ENCODE results near the gene UNC45B.
A peak's percentile ranks its signal among the peaks of the same experiment; 100 is the strongest.
"Not testable (repeated sequence)": the region's sequence is repeated elsewhere in the genome, so short reads cannot be mapped to it uniquely, and the experiment has no call there.

UNC45B gene, protein sequence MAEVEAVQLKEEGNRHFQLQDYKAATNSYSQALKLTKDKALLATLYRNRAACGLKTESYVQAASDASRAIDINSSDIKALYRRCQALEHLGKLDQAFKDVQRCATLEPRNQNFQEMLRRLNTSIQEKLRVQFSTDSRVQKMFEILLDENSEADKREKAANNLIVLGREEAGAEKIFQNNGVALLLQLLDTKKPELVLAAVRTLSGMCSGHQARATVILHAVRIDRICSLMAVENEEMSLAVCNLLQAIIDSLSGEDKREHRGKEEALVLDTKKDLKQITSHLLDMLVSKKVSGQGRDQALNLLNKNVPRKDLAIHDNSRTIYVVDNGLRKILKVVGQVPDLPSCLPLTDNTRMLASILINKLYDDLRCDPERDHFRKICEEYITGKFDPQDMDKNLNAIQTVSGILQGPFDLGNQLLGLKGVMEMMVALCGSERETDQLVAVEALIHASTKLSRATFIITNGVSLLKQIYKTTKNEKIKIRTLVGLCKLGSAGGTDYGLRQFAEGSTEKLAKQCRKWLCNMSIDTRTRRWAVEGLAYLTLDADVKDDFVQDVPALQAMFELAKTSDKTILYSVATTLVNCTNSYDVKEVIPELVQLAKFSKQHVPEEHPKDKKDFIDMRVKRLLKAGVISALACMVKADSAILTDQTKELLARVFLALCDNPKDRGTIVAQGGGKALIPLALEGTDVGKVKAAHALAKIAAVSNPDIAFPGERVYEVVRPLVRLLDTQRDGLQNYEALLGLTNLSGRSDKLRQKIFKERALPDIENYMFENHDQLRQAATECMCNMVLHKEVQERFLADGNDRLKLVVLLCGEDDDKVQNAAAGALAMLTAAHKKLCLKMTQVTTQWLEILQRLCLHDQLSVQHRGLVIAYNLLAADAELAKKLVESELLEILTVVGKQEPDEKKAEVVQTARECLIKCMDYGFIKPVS

DNA sequence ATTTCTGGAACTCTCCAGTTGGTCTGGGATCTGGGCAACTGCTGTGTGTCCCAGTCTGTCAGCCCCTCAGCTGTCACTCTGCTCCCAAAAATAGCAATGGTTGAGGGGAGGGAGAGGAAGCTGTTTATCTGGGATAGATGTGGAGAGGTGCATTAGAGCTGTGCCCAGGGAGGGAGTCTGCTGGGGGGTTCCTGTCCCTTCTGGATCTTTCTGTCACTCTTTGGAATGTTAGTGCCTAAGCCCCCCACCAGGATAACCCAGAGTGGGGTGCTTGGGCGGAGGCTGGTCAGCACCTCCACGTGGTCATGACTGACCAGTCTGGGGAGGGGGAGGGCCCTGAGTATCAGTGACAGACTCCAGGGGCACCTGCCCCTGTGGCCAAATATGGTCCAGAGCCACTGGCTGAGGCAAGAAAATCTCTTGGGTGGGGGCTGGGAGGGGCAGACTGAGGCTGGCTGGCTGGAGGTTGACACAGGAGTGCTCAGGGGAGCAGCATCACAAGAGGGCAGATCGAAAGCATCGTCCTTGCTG lies at the start of gene UNC45B:
Gene UNC45B (plus strand): TSS at position 443 of the 531 bp plus-strand sequence. CDS start 447 bp downstream, outside the sequence.
- no peak for DNase-seq

DNA sequence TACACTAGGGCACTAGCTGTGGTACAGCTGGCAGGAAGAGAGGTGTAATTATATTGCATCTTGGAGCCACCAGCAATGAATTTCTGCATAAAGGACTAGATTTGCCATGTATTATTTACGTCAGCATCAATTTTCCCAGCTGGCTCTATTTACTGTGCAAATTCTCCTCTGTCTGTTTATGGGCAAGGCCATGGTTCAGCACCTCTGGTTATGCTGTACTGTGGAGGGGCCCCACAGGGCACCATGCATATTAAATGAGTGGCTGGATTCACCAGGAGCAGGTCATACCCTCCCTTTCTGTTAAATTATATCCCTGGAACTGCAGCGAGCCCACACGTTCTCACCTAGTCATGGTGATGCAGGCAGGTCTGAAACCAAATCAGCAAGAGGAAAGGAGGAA lies 47.7 kb upstream of the UNC45B start:
- no peak for DNase-seq

DNA sequence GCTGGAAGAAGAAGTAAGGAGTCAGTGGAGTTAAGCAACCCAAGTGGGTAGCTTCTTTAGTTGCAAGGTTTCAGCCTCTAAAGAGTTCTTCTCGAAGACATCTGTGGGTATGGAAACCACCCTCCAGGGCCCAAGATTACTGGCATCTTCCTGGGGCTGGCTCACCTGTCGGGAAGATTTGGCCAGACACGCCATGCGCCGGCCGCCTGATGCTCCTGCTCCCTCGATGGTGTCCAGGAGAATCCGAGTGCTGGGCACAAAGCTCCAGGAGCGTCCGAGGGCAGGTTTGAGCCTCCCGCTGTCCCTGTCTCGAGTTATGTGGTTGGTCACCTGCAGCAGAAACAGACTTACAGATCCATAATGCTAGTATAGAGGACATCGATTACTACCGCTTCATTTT lies 46.6 kb upstream of the UNC45B start:
- DNase-seq: no peak

DNA sequence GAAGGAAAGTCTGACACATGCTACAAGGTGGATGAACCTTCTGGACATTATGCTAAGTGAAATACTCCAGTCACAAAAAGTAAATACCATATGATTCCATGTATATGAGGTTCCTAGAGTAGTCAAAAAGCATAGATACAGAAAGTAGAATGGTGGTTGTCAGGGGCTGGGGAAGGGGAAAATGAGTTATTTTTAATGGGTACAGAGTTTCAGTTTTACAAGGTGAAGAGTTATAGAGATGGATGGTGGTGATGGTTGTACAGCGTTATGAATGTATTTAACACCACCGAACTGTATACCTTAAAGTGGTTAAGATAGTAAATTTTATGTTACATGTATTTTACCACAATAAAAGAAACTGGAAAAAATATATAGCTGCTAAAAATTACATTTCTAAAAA lies 45.9 kb upstream of the UNC45B start:
- DNase-seq: no peak

DNA sequence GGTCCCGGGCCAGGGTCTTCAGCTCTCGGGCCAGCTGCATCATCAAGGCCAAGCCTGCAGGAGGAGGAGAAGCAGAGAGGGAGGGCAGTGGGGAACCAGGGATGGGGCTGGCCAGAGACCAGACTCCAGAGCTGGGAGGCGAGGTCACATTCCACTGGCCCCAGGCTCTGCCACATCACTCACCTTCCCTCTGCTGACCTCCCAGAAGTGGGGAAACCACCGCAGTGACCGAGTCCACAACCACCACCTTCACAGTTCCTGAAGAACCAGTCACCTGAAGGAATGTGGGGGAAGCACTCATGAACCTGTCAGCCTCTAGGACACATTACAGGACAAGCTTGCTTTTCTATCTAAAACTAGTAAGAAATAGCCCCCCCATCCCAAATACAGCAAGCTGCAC lies 44.3 kb upstream of the UNC45B start:
- no peak for DNase-seq

DNA sequence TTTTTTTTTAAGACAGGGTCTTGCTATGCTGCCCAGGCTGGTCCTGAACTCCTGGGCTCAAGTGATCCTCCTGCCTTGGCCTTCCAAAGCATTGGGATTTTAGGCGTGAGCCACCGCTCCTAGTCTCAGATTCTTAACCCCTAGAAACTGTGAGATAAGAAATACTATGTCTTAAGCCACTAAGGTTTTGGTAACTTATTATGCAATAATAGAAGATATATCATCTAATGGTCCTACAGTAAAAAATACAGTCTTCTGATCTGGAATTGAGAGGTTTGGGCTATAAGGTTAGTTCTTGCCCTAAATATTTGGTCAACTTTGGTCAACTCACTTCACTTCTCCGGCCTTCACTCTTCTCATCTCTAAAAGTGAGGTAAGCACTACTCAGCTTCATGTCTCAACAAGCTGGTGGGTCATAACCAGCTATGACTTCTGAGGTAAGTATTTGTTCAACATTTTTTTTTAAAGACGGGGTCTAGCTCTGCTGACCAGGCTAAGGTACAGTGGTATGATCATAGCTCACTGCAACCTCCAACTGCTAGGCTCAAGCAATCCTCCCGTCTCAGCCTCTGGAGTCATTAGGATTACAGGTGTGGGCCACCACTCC lies 42.7 kb upstream of the UNC45B start:
- DNase-seq: no peak

DNA sequence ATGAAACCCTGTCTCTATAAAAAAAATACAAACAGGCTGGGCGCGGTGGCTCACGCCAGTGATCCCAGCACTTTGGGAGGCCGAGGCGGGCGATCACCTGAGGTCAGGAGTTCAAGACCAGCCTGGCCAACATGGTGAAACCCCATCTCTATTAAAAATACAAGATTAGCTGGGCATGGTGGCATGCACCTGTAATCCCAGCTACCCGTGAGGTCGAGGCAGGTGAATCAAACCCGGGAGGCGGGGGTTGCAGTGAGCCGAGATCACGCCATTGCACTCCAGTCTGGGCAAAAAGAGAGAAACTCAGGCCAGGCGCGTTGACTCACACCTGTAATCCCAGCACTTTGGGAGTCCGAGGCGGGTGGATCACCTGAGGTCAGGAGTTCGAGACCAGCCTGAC lies 36.8 kb upstream of the UNC45B start:
- not testable (repeated sequence) for DNase-seq

DNA sequence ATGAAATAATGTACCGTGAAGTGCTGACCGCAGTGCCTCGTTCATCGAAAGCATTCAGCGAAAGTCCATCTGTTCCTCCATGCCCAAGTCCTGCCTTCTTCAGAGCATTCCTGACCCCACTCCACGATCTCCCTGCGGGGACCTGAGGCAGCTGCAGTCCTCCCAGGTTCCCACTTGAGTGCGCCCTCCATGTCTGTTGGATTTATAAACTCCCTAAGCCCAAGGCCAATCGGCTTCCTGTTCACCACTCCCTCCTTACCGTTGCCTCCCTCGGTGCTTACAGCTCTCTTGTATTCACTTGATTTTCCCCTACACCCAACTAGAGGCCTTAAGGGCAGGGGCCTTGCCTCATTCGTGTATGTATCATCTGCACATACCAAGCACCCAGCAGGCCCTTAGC lies 30.8 kb upstream of the UNC45B start:
- no peak for DNase-seq

DNA sequence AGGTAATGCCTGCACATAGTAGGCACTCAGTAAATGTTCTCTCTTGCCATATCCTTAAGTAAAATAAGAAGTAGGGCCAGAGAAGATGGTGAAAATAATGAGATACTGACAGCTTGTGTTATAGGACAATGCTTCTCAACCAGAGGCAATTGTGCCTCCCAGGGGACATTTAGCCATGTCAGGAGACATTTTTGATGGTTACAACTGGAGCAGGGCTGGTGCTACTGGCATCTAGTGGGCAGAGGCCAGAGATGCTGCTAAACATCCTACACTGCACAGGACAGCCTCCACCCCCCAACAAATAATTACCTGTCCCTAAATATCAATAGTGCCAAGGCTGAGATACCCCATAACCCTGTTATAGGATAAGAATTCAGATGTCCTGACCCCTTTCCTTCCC lies 29.6 kb upstream of the UNC45B start:
- no peak for DNase-seq

DNA sequence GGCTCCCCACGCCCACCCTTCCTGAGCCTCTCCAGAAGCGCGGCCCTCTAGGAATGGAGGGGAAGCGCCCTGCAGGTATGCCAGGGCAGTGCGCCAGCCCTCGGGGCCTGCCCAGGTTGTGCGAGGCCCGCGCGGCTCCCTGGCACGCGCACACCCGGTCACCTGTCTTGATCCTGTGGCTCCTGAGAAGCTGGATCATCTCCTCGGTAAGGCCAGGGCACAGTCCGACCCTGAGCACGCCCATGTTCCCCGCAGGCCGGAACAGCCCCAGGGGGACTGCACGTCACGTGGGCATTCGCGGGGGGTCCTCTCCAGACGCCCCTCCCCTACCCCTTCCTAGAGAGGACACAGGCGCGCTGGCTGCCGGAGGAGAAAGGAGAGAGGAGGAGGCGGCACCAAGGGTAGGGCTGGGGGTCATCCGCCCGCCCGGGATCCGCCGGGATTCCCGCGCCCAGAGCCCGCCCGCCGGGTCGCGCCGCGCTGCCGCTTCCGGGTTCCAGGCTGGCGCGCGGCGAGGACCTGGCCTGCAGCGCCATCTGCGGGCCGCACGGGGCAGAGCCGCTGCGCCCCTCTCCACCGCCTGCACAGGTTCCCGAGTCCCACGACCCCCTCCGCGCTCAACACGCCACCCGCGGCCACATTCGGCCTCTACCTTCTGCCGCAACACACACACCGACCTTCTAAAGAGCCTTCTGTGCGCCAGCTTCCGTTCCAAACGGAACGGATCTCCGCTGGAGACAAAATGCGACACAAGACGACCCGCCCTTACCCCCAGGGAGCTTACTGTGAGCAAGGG lies 28.0 kb upstream of the UNC45B start, which contains the start of gene RAD51D:
Gene RAD51D (minus strand): TSS at position 491 of the 796 bp plus-strand sequence. CDS start 247 bp downstream, at position 244.
- DNase-seq: peak; percentile 73 to 84

DNA sequence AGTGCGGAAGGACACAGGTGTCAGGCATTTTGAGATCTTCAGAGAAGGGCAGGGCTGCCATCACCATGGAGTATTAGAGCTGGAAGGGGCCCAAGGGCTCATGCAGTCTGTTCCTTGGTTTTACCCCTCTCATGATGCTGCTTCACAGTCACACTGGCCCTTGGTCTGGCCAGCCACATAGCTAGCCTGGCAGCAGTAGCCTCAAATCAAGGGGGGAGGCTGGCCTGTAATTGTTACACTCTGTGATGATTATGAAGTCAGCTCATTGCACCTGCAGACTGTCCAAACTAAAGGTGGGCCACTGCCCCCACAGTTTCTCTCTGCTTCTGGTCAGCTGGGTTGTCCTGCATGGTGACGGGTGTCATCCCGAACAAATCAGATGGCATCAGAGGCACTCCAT lies 26.3 kb upstream of the UNC45B start, which contains the start of gene FNDC8:
Gene FNDC8 (plus strand): TSS at position 301 of the 400 bp plus-strand sequence. CDS start 79 bp downstream, at position 380.
- no peak for DNase-seq

DNA sequence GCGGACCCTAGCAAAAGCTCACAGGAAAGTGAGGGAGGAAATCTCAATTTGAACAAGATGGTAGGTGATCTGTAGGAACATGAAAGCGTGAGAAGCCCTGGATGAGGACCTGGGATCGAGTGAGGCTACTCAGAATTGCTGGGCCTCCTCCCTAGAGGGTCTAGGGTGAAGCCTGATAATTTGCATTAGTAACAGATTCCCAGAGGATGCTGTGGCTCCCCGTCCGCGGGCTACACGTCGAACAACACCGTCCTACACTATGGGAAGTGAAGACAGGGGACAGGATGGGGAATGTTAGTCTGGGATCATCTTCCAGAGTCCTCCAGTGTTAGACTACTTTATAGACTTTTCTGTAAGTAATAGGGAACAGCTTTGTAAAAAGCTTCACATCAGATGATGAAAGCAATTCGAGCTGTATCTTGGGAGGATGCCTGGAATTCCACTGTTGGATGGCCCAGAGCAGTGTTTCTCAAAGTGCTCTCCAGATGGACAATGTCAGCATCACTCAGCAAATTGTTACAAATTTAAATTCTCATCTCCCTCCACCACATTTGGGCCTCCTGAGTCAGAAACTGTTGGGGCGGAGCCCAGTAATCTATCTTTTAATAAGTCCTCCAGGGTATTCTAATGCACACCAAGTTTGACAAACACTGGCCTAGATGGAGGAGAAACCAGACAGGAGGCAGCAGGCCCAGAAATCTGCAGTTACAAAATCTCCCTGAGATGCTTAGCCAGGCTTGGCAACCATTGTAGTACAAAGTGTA lies 19.7 kb upstream of the UNC45B start:
- DNase-seq: no peak

DNA sequence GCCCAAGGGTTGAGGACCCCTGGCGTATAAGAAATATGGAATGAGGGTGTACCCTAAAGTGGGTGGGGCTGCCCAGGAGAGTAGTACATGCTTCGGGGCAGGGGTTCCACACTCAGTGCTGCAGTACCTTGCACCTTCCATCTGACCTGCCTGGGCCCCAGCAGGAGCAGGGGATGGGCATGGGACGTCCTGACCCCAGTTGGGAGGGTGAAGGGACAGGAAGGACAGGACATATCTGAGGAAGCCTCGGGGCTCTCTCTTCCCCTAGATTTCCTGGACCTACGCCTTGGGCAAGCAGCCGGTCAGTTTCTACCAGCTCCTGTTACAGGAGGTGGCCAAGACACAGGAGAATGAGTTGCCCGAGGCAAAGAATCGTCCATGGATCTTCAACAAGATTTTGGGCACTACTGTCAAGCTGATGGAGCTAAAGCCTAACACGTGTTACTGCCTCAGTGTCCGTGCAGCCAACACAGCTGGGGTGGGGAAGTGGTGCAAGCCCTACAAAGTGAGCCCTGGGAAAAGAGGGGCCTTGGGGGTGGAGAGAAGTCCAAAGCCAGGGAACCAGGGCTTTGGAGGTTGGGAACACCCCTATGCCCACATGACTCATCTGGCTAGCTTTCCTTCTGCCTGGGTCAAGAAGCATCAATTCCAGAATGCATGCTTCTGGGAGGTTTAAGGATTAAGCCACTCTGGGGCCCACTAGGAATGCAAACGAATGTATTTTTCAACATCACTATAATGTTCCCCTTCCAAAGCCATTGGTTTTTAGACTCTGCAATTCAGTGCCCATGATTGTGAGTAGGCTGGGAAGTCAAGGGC lies 18.3 kb upstream of the UNC45B start:
- DNase-seq: no peak

DNA sequence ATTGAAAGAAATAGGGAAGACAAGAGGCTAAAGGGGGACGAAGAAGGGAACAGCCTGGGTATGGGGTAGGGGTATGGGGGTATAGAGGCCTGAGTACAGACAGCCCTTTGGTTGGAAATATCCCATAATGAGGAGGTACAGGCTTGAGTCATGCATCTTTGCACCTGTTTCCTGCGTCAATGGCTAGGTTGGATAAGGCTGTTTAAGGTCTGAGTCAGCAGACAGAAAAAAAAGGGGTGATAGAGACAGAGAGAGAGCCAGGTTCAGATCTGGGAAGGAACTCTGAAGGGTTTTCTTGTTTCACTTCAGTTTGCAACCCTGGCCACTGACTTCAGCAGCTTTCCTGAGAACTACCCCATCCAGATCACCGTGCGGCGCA lies 17.7 kb upstream of the UNC45B start:
- DNase-seq: no peak

DNA sequence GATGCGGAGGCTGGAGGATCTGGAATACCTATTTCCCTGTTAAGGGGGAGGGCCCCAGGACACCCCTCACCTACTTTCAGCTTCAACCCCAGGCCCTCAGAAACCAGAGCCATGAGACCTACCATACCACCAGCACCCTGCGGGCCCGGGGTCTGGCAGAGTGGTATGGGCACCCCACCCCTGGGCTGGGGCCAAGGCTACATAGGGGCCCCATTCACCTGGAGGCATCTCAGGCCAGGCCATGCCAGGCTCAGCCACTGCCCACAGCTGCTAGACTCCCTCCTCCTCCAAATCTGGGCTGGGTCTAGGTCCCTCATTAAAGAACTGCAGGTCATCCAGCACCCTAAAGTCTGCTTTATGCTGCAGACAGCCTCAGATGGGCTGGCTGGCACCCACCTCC lies 17.2 kb upstream of the UNC45B start:
- DNase-seq: no peak

DNA sequence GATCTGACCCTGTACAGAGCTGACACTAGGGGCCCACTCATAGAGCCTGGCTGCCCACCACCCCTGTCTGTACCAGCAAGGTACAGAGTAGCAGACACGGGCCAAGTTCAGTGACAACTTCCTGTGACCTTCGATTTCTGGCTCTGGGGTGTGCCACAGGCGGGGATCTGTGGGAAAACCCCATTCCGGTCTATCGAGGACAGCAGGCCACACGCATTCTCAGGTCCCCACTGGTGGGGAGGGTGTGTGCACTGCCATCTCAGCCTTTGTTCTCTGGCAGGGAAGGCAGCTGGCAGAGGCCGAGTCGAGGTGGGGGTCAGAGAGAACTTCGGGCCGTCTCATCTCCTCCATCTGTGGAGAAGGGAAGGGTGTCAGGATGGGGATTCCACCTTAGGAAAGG lies 15.5 kb upstream of the UNC45B start:
- no peak for DNase-seq

DNA sequence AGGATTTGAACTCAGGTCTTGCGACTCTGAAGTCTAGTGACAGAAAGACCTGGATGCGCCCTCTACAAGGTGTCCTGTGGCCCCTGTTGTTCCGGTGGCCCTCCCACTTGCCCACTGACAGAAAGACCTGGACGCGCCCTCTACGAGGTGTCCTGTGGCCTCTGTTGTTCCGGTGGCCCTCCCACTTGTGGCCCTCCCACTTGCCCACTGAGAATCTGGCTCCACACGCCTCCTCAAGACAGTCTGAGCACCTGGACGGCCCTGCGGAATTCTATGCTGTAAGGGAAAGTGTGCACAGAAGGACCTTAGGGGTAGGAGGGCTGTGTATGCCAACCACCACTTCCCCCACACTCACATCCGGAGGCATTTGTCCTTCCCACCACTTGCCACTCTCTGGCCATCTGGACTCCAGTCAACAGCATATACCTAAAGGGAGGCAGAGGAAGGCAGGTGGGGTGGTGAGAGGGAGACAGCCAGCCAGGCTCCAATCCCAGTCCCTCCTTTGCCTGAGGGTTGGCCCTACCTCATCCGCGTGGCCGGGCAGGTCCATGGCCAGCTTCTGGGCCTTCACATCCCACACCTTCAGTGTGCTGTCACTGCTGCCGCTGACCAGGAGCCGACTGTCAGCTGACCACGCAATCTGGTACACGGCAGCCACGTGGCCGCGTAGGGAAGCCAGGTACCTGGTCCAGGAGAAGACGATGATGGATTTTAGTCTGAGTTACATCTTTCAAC lies 14.6 kb upstream of the UNC45B start:
- DNase-seq: no peak

DNA sequence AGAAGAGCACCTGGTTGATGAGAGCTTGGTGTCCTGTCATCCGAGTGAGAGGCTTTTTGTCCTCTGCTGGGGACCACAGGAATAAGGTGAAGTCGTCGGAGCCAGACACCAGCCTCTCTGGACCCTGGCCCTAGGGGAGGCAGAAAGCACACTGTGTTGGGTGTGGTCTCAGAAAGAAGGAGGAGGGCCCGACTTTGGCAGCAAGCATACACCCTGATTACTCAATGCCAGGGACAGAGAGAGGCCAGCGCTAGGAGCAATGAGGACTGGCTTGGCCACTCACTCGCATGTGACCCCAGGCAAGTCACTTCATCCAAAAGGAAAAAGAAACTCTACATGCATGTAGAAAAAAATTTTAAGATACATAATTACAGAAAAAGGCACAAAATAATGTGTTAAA lies 12.3 kb upstream of the UNC45B start:
- no peak for DNase-seq

DNA sequence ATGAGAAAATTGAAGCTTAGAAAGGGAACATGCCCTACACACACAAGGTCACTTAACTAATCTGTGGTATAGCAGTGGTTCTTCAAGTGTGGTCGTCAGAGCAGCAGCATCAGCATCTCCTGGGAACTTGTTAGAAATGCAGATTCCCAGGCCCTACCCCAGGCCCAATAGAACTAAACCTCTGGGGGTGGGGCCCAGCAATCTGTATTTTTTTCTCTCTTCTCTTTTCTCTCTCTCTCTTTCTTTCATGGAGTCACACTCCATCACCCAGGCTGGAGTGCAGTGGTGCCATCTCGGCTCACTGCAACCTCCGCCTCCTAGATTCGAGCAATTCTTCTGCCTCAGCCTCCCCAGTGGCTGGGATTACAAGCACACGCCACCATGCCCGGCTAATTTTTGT lies 9.4 kb upstream of the UNC45B start:
- no peak for DNase-seq
